ACC112 (cell line): Measurements from ENCODE around the gene PLEKHH2.

Experiments used
- H2AFZ ChIP-seq: fragments of 200-600 bp; sonication (generic); one replicate; pipeline ENCODE4 v1.6.0; 2017; ENCODE audit warnings: antibody characterized with exemption, low read length; ENCODE audit not compliant: unreplicated experiment
- H3K27ac ChIP-seq: fragments of 200-600 bp; sonication (generic); 2 replicates; pipeline ENCODE4 v1.5.1; 2014; ENCODE audit warnings: low read depth, mild to moderate bottlenecking, antibody characterized with exemption, low read length, moderate library complexity
- H3K27me3 ChIP-seq: fragments of 200-600 bp; sonication (generic); 2 replicates; pipeline ENCODE4 v1.6.1; 2014; ENCODE audit warnings: mild to moderate bottlenecking, antibody characterized with exemption, low read length, moderate library complexity, mixed read lengths; ENCODE audit not compliant: insufficient read depth
- H3K36me3 ChIP-seq: fragments of 200-600 bp; sonication (generic); 2 replicates; pipeline ENCODE4 v1.6.1; 2016; ENCODE audit warnings: mild to moderate bottlenecking, antibody characterized with exemption, low read length, moderate library complexity, mixed read lengths; ENCODE audit not compliant: insufficient read depth
- H3K4me1 ChIP-seq: fragments of 200-600 bp; sonication (generic); one replicate; pipeline ENCODE4 v1.6.1; 2016; ENCODE audit warnings: low read length, mixed read lengths; ENCODE audit not compliant: insufficient read depth, unreplicated experiment, control insufficient read depth
- H3K4me3 ChIP-seq: fragments of 200-600 bp; sonication (generic); 2 replicates; pipeline ENCODE4 v1.5.1; 2014; ENCODE audit warnings: mild to moderate bottlenecking, low read depth, low read length
- H3K79me2 ChIP-seq: fragments of 200-600 bp; sonication (generic); one replicate; pipeline ENCODE4 v1.6.0; 2016; ENCODE audit warnings: low read length; ENCODE audit not compliant: control insufficient read depth, unreplicated experiment, insufficient read depth

The PLEKHH2 gene

DNA sequence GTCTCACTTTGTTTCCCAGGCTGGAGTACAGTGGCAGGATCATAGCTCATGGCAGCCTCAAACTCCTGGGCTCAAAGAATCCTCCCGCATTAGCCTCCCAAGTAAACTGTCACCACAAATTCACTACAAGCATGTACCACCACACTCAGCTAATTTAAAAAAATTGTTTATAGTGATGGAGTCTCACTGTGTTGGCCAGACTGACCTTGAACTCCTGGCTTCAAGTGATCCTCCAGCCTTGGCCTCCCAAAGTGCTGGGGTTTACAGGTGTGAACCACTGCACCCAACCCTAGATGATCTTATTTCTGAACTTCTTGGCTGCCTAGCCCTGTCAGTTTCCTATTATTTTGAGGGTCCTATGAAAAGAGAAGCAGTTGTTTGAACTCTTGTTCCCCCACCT, 151.6 kb downstream of the PLEKHH2 start:
- H3K4me3 ChIP-seq = no peak overlapping the region
- H3K27ac ChIP-seq = no peak overlapping the region
- no peaks in the 10 kb centered on the region for H3K4me1 ChIP-seq
- no peaks in the 10 kb centered on the region for H3K79me2 ChIP-seq
- H2AFZ ChIP-seq = no peak overlapping the region
- no peaks in the 10 kb centered on the region for H3K36me3 ChIP-seq
- no peaks in the 10 kb centered on the region for H3K27me3 ChIP-seq

DNA sequence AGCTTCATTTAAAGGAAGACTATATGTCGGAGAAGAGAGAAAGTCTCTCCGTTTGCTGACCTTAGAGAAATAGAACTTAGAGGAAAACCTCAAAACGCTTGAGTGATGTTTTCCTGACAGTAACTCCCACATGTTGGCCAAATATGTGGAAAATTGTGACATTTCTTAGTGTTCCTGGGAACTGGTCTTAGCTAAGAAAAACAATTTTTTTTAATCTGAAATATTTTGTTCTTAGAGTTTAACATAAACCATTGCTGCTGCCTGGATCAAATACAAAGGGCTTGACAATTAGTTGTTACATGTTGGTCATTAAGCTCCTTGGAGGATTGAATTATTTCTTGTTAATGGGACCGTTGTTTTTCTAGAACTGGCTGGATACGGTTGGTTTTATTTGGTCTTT, 153.1 kb downstream of the PLEKHH2 start:
- Histone ChIP-seq H2AFZ (no peak overlapping the region), H3K79me2 (no peaks in the 10 kb centered on the region), H3K4me3 (no peak overlapping the region), H3K27me3 (no peaks in the 10 kb centered on the region), H3K4me1 (no peaks in the 10 kb centered on the region), H3K27ac (no peak overlapping the region), H3K36me3 (no peaks in the 10 kb centered on the region)

DNA sequence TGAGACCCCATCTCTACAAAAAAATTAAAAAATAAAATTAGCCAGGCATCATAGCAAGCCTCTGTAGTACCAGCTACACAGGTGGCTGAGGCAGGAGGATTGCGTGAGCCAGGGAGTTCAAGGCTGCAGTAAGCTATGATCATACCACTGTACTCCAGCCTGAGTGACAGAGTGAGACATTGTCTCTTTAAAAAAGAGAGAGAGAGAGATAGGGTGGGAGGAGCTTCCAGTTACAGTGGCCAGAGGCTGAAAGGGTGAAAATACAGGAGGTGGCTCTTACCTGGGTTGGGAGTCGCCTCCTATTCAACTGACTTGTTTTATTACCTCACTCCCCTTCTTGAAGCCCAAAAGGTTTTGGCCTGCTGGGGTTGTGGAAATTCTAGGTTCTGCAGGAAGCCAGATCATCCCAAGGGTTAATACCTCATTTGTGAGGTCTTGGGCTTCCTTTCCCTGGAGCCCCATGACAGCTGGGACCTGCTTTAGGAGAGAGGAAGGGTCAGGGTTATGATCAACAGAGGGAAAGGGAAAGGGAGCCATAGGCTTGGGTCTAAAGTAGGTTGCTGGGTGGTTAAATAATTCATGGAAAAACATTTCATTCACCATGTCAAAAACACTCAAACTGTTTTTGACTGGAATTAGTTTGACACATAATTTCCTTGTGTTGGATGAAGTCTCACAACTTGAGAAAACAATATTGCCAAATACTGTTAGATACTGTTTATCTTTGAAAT, 154.1 kb downstream of the PLEKHH2 start:
- Histone ChIP-seq H3K27ac (no peak overlapping the region), H2AFZ (no peak overlapping the region), H3K36me3 (no peaks in the 10 kb centered on the region)

DNA sequence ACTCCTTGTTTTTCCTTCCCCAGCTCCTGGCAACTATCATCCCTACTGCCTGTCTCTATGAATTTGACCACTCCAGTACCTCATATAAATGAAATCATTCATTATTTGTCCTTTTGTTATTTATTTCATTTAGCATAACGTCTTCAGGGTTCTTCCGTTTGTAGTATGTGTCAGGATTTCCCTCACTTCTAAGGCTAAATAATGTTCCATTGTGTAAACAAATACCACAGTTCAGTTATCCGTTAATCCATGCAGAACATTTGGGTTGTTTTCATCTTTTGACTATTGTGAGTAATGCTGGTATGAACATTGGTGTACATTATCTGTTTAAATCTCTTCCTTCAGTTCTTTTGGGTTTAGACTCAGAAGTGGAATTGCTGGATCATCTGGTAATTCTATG, 155.6 kb downstream of the PLEKHH2 start:
- H3K4me1 ChIP-seq = no peaks in the 10 kb centered on the region
- H3K4me3 ChIP-seq = no peak overlapping the region
- no peak overlapping the region for H3K27ac ChIP-seq
- no peak overlapping the region for H2AFZ ChIP-seq
- no peaks in the 10 kb centered on the region for H3K27me3 ChIP-seq
- H3K36me3 ChIP-seq = no peaks in the 10 kb centered on the region
- H3K79me2 ChIP-seq = no peaks in the 10 kb centered on the region

More for the DNA sequence above, 154.1 kb downstream of the PLEKHH2 start:
- H3K4me3 ChIP-seq = no peak overlapping the region
- H3K79me2 ChIP-seq = no peaks in the 10 kb centered on the region
- H3K27me3 ChIP-seq = no peaks in the 10 kb centered on the region
- H3K4me1 ChIP-seq = no peaks in the 10 kb centered on the region

DNA sequence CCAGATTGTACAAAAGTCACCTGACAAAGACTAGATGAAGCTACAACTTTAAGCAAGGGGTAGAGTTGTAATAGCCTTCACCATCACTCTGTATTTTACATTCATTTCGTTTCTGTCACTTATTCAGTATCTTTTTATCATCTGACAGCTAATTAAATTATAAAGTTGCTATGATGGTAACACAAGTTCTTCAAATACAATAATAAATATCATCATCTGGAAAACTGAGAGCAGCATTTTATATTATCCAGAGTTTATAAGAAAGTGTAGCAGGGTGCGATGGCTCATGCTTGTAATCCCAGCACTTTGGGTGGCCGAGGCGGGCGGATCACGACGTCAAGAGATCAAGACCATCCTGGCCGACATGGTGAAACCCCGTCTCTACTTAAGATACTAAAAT, 157.9 kb downstream of the PLEKHH2 start:
- H3K4me1 ChIP-seq = no peaks in the 10 kb centered on the region
- H3K36me3 ChIP-seq = no peaks in the 10 kb centered on the region
- H2AFZ ChIP-seq = no peak overlapping the region
- no peak overlapping the region for H3K27ac ChIP-seq
- H3K79me2 ChIP-seq = no peaks in the 10 kb centered on the region
- H3K4me3 ChIP-seq = no peak overlapping the region
- no peaks in the 10 kb centered on the region for H3K27me3 ChIP-seq

DNA sequence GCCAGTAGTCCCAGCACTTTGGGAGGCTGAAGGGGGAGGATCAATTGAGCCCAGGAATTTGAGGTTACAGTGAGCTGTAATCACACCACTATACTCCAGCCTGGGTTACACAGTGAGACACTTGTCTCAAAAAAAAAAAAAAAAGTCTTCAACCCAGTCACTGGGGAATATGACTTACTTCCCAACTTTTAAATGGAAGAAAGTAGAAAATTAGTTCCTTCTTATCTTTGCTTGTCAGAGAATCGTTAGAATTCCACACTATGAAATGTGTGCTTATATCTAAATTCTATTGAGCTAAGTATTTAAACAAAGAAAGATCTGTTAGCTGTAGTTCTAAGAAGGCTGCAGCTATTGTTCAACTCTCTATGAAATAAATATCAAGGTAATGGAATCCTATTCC, 159.1 kb downstream of the PLEKHH2 start:
- H2AFZ ChIP-seq = no peak overlapping the region
- H3K36me3 ChIP-seq = no peaks in the 10 kb centered on the region
- H3K79me2 ChIP-seq = no peaks in the 10 kb centered on the region
- no peak overlapping the region for H3K27ac ChIP-seq
- H3K4me3 ChIP-seq = no peak overlapping the region
- H3K4me1 ChIP-seq = no peaks in the 10 kb centered on the region
- no peaks in the 10 kb centered on the region for H3K27me3 ChIP-seq

DNA sequence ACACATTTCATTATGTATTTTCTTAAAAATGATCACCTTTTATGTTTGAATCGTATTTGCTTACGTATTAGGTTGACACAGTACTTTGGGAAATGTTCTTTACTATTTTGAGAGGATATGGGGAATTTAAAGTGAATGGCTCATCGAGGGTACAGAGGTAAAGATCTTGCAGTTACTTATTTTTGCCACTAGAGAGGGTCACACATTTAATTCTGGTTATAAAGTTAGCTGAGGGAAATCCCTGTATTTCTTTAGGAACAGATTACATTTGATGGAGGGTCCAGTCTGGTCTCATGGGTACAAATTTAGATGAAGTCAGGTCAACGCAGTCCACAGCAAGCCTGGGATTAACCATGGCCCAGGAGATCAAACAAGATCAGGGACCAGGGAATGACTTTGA, 161.2 kb downstream of the PLEKHH2 start:
- Histone ChIP-seq H2AFZ (no peak overlapping the region), H3K4me3 (no peak overlapping the region), H3K4me1 (peaks cover 8% of the 10 kb centered on the region), H3K79me2 (no peaks in the 10 kb centered on the region), H3K27ac (no peak overlapping the region), H3K36me3 (no peaks in the 10 kb centered on the region), H3K27me3 (no peaks in the 10 kb centered on the region)

DNA sequence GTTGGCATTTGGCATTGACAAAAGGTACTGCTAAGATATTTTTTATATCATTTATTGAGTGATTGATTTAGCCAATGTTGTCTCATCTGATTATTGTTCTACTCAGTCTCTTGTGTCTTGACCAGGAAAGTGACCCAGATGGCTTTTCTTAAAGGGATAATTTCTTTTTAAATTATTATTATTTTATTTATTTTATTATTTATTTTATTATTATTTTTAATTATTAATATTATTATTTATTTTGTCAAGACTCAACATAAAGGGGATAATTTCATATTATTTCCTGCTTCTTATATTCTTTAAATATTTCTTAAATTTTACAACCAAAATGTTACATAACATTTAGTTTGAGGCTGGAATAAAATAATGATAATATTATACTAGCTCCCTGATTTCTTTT, 163.8 kb downstream of the PLEKHH2 start:
- no peaks in the 10 kb centered on the region for H3K27me3 ChIP-seq
- no peak overlapping the region for H2AFZ ChIP-seq
- no peaks in the 10 kb centered on the region for H3K36me3 ChIP-seq
- H3K79me2 ChIP-seq = no peaks in the 10 kb centered on the region
- H3K27ac ChIP-seq = no peak overlapping the region
- peaks cover 8% of the 10 kb centered on the region for H3K4me1 ChIP-seq
- no peak overlapping the region for H3K4me3 ChIP-seq

DNA sequence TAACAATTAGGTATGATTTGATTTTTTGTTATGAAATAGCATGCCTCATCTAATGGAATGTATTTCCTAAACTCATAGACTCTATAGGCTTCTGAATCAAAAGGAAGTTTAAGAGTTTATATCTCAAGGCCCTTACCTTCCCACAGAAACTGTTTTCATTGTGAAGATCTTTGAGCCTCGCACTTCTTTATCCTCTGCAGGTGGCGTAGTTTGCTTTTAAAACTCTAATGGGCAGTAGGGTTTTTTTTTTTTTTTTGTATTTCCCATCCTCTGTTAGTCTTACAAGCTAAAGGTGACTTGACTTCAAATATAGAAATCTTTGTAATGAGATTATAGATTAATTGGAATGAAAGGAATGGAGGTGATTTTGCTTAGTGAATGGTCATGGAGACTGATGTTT, 165.1 kb downstream of the PLEKHH2 start:
- Histone ChIP-seq H3K4me3 (no peak overlapping the region), H3K27me3 (no peaks in the 10 kb centered on the region), H3K36me3 (no peaks in the 10 kb centered on the region), H3K27ac (no peak overlapping the region), H3K4me1 (peaks cover 8% of the 10 kb centered on the region), H3K79me2 (no peaks in the 10 kb centered on the region), H2AFZ (no peak overlapping the region)

DNA sequence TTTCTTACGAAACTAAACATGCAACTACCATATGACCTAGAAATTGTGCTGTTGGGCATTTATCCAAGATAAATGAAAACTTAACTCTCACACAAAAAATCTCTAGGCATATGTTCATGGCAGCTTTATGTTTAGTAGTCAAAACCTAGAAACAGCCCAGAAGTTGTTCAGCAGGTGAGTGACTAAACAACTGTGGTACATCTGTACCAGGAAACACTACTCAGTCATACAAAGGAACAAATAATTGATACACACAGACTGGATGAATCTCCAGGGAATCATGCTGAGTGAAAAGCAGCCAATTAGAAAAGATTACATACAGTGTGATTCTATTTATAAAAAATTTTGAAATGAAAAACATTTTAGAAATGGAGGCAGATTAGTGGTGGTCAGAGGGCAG, 166.1 kb downstream of the PLEKHH2 start:
- Histone ChIP-seq H3K27ac (no peak overlapping the region), H3K4me1 (peaks cover 8% of the 10 kb centered on the region), H3K36me3 (no peaks in the 10 kb centered on the region), H3K4me3 (no peak overlapping the region), H2AFZ (no peak overlapping the region), H3K79me2 (no peaks in the 10 kb centered on the region), H3K27me3 (no peaks in the 10 kb centered on the region)

DNA sequence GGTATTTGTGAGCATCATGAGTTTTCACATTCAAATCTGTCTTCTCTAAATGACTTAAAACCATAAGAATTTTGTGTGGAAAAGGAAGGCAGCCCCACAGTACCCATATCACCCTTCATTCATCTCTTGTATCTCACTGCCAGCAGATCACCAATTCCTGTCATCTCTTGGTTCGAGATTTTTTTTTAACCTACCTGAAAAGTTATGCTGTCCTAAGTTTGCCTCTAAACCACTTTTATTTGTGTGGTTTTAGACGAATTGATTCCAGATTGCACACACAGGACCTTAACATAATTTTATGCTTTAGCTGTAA, 169.6 kb downstream of the PLEKHH2 start:
- Histone ChIP-seq H3K27ac (no peak overlapping the region), H3K36me3 (no peaks in the 10 kb centered on the region), H3K27me3 (no peaks in the 10 kb centered on the region), H3K4me3 (no peak overlapping the region), H3K4me1 (peaks cover 8% of the 10 kb centered on the region), H3K79me2 (no peaks in the 10 kb centered on the region), H2AFZ (no peak overlapping the region)
